ENCODE results near the gene KCNJ6. TPM values are rescaled to one million over a fixed set of nuclear protein-coding genes. Genes with fewer than 3 reads are reported as not detected.
"Not testable (repeated sequence)": the region's sequence is repeated elsewhere in the genome, so short reads cannot be mapped to it uniquely, and the experiment has no call there.

The KCNJ6 gene
- total RNA-seq, 2 donors from 2014 or later, result not detected

GRCh38 chr21:37580666-37581065 lies 335.6 kb downstream of the KCNJ6 start:
- DNase-seq (ENCODE audit: low spot score), result no peak
- Histone ChIP-seq H3K4me3 (no peak overlapping the region), H3K9me3 (peaks cover 0 to 16% of the 10 kb centered on the region in 2 donors), H3K36me3 (no peaks in the 10 kb centered on the region), H3K4me1 (no peaks in the 10 kb centered on the region), H3K27me3 (peaks cover 0 to 2% of the 10 kb centered on the region in 2 donors), H3K27ac (no peak overlapping the region)
- no peak for TF ChIP-seq CTCF (IDR thresholded peaks at IDR 0.05)

- no peak overlapping the region for H3K27ac ChIP-seq
- no peaks in the 10 kb centered on the region for H3K36me3 ChIP-seq
- no peaks in the 10 kb centered on the region for H3K27me3 ChIP-seq
- H3K9me3 ChIP-seq, result peaks cover 0 to 16% of the 10 kb centered on the region in 2 donors
- no peak for TF ChIP-seq CTCF (IDR thresholded peaks at IDR 0.05)
- no peak for DNase-seq (ENCODE audit: low spot score)
- no peak overlapping the region for H3K4me3 ChIP-seq
- H3K4me1 ChIP-seq, result no peaks in the 10 kb centered on the region
These were observed 336.9 kb downstream of the KCNJ6 start for GRCh38 chr21:37579356-37579755.

- no peak for TF ChIP-seq CTCF (IDR thresholded peaks at IDR 0.05)
- Histone ChIP-seq H3K9me3 (peaks cover 0 to 16% of the 10 kb centered on the region in 2 donors), H3K4me1 (no peaks in the 10 kb centered on the region), H3K27ac (no peak overlapping the region), H3K36me3 (no peaks in the 10 kb centered on the region), H3K4me3 (no peak overlapping the region), H3K27me3 (no peaks in the 10 kb centered on the region)
- no peak for DNase-seq (ENCODE audit: low spot score)
These were observed 337.7 kb downstream of the KCNJ6 start for GRCh38 chr21:37578471-37579126.

GRCh38 chr21:37576929-37577328 lies 339.3 kb downstream of the KCNJ6 start:
- not testable (repeated sequence) for H3K4me3 ChIP-seq; H3K27ac ChIP-seq; H3K36me3 ChIP-seq; H3K27me3 ChIP-seq; H3K4me1 ChIP-seq; DNase-seq (ENCODE audit: low spot score)
- peaks cover 0 to 16% of the 10 kb centered on the region in 2 donors for H3K9me3 ChIP-seq

GRCh38 chr21:37575580-37575979 lies 340.7 kb downstream of the KCNJ6 start:
- Histone ChIP-seq H3K9me3 (peaks cover 0 to 16% of the 10 kb centered on the region in 2 donors), H3K4me3 (no peak overlapping the region), H3K36me3 (no peaks in the 10 kb centered on the region), H3K27ac (no peak overlapping the region), H3K4me1 (no peaks in the 10 kb centered on the region), H3K27me3 (no peaks in the 10 kb centered on the region)
- no peak for DNase-seq (ENCODE audit: low spot score)
- no peak for TF ChIP-seq CTCF (IDR thresholded peaks at IDR 0.05)

GRCh38 chr21:37574751-37575150 lies 341.5 kb downstream of the KCNJ6 start:
- DNase-seq (ENCODE audit: low spot score), result no peak
- TF ChIP-seq CTCF (IDR thresholded peaks at IDR 0.05), result no peak
- no peaks in the 10 kb centered on the region for H3K27me3 ChIP-seq

More at GRCh38 chr21:37574751-37575150, 341.5 kb downstream of the KCNJ6 start:
- Histone ChIP-seq H3K27ac (no peak overlapping the region), H3K4me1 (no peaks in the 10 kb centered on the region), H3K36me3 (no peaks in the 10 kb centered on the region), H3K9me3 (peaks cover 0 to 16% of the 10 kb centered on the region in 2 donors), H3K4me3 (no peak overlapping the region)

Measured in right atrium auricular region (tissue), 2 donors.